HL-60 (cell line): ENCODE results near the gene SNX25.
"Not testable (repeated sequence)": the region's sequence is repeated elsewhere in the genome, so short reads cannot be mapped to it uniquely, and the experiment has no call there.

Experiments
- DNase-seq, 2 experiments: peaks; one replicate each; pipeline ENCODE4 v3.0.0-alpha.2; 2010 to 2020; ENCODE audit warnings: low read depth in 1 of 2, low spot score in 1 of 2
- H3K27ac ChIP-seq: fragments of 250-450 bp; sonication (Bioruptor Pico); replicated peaks from 2 replicates; pipeline ENCODE4 v1.5.1; 2020; ENCODE audit warnings: mild to moderate bottlenecking, moderate library complexity
- H3K27me3 ChIP-seq: fragments of 250-450 bp; sonication (Bioruptor Pico); 2 replicates; pipeline ENCODE4 v1.5.1; 2021; ENCODE audit warnings: mild to moderate bottlenecking, moderate library complexity; ENCODE audit not compliant: insufficient read depth, poor library complexity, severe bottlenecking
- H3K4me3 ChIP-seq: replicated peaks from 2 replicates; pipeline ENCODE4 v1.5.1; 2011; ENCODE audit warnings: mild to moderate bottlenecking, control low read depth, low read length; ENCODE audit not compliant: insufficient read depth
- CTCF ChIP-seq: IDR thresholded peaks from one replicate; pipeline ENCODE4 v1.5.1; 2011; ENCODE audit warnings: low read length, control low read depth, inconsistent platforms; ENCODE audit not compliant: insufficient read depth
- GABPA ChIP-seq: IDR thresholded peaks from 2 replicates; pipeline ENCODE4 v1.6.1; 2012; ENCODE audit warnings: low read depth
- POLR2AphosphoS5 ChIP-seq: IDR thresholded peaks from 2 replicates; pipeline ENCODE4 v1.6.1; 2012; ENCODE audit warnings: low read depth
- REST ChIP-seq: IDR thresholded peaks from 2 replicates; pipeline ENCODE4 v1.6.1; 2012; ENCODE audit warnings: low read depth; ENCODE audit not compliant: insufficient replicate concordance
- SPI1 ChIP-seq: IDR thresholded peaks from 2 replicates; pipeline ENCODE4 v1.6.1; 2012; ENCODE audit warnings: low read depth, mild to moderate bottlenecking, borderline replicate concordance

SNX25 gene

GRCh38 chr4:185238750-185239149 lies 29.4 kb downstream of the SNX25 start:
- DNase-seq: no peak
- no peak overlapping the region for H3K27ac ChIP-seq
- H3K27me3 ChIP-seq: no peaks in the 10 kb centered on the region
- TF ChIP-seq CTCF (no peak), POLR2AphosphoS5 (no peak), REST (no peak), GABPA (no peak), SPI1 (no peak)
- no peak overlapping the region for H3K4me3 ChIP-seq

GRCh38 chr4:185240486-185240885 lies 31.1 kb downstream of the SNX25 start:
- DNase-seq, H3K27me3 ChIP-seq, H3K4me3 ChIP-seq, H3K27ac ChIP-seq: not testable (repeated sequence)

GRCh38 chr4:185242749-185243533 lies 33.5 kb downstream of the SNX25 start:
- H3K27ac ChIP-seq: no peak overlapping the region
- no peaks in the 10 kb centered on the region for H3K27me3 ChIP-seq
- H3K4me3 ChIP-seq: no peak overlapping the region
- no peak for DNase-seq
- no peak for TF ChIP-seq CTCF
- TF ChIP-seq GABPA: no peak
- no peak for TF ChIP-seq REST
- no peak for TF ChIP-seq POLR2AphosphoS5
- no peak for TF ChIP-seq SPI1

- DNase-seq: no peak
- H3K27ac ChIP-seq: no peak overlapping the region
- H3K4me3 ChIP-seq: no peak overlapping the region
- no peaks in the 10 kb centered on the region for H3K27me3 ChIP-seq
- no peak for TF ChIP-seq SPI1
- no peak for TF ChIP-seq CTCF
- TF ChIP-seq POLR2AphosphoS5: no peak
- no peak for TF ChIP-seq REST
- TF ChIP-seq GABPA: no peak
Measured at GRCh38 chr4:185243879-185244278, 34.5 kb downstream of the SNX25 start.
